ENCODE data around the gene CDH4.

DNA sequence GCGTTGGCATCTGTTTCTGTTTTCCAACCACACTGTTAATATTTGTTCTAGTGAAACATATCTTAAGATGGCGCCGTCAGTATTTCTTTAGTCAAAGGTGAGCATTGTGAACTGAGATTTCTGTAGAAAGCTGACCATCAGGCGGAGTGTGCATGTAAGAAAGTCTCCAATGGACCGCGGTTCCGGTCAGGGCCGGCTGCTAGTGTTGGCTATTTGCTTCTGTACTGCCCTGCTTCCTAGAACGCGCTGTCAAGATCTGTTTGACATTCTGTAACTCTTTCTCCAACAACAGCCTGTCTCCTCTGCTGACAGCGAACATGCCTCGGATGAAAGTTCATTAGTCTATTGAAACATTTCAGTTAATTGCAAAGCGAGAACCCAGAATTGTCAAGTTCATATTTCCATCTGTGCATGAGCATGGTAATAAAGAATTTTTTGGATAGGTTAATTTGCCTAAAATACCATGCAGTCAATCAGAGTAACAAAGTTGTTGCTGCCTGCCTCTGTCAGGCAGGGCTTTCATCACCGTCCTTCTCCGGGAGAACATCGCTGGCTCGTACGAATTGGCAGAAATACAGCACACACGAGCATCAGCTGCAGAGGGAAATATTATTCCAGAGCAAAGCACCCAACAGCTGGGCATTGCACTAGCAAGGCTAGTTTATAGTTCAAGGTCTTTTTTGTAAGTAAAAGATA lies 369.1 kb downstream of the CDH4 start:
- TF ChIP-seq, protein P1, sequence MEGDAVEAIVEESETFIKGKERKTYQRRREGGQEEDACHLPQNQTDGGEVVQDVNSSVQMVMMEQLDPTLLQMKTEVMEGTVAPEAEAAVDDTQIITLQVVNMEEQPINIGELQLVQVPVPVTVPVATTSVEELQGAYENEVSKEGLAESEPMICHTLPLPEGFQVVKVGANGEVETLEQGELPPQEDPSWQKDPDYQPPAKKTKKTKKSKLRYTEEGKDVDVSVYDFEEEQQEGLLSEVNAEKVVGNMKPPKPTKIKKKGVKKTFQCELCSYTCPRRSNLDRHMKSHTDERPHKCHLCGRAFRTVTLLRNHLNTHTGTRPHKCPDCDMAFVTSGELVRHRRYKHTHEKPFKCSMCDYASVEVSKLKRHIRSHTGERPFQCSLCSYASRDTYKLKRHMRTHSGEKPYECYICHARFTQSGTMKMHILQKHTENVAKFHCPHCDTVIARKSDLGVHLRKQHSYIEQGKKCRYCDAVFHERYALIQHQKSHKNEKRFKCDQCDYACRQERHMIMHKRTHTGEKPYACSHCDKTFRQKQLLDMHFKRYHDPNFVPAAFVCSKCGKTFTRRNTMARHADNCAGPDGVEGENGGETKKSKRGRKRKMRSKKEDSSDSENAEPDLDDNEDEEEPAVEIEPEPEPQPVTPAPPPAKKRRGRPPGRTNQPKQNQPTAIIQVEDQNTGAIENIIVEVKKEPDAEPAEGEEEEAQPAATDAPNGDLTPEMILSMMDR (IDR thresholded peaks at IDR 0.05), result no peak
- TF ChIP-seq POLR2A (IDR thresholded peaks at IDR 0.05), result no peak
